Gastrocnemius medialis (tissue), 4 donors: Measurements from ENCODE around the gene ADIPOR1. TPM values are rescaled to one million over a fixed set of nuclear protein-coding genes. Genes with fewer than 3 reads are reported as not detected.

Source experiments
- ATAC-seq, 2 donors: fragments of 150-250 bp; one replicate each; pipeline ENCODE4 v1.9.1; 2016
- DNase-seq, 2 donors: peaks; one replicate each; pipeline ENCODE4 v3.0.0-alpha.2; 2019
- H3K27ac ChIP-seq, 4 donors: fragments of 200-600 bp; sonication (generic); 1 replicate in 1 of 4; 2 replicates in 3 of 4; pipeline ENCODE4 v1.5.1; 2016 to 2018; ENCODE audit warnings: mild to moderate bottlenecking in 2 of 4, moderate library complexity in 1 of 4
- H3K27me3 ChIP-seq, 3 donors: fragments of 200-600 bp; sonication (generic) in 2 of 3; 1 replicate in 1 of 3; 2 replicates in 2 of 3; pipeline versions ENCODE4 v1.5.1 to v1.6.0; 2016 to 2019; ENCODE audit warnings: mild to moderate bottlenecking in 1 of 3, moderate library complexity in 1 of 3
- H3K36me3 ChIP-seq, 2 donors: fragments of 200-600 bp; sonication (generic) in 1 of 2; one replicate each; pipeline ENCODE4 v1.5.1; 2017 to 2018
- H3K4me1 ChIP-seq, 2 donors: fragments of 200-600 bp; sonication (generic) in 1 of 2; one replicate each; pipeline ENCODE4 v1.5.1; 2016 to 2017; ENCODE audit warnings: mild to moderate bottlenecking in 2 of 2
- H3K4me3 ChIP-seq, 4 donors: fragments of 200-600 bp; sonication (generic) in 3 of 4; 1 replicate in 1 of 4; 2 replicates in 3 of 4; pipeline ENCODE4 v1.5.1; 2016 to 2019; ENCODE audit warnings: mild to moderate bottlenecking in 2 of 4
- H3K9me3 ChIP-seq, 3 donors: fragments of 200-600 bp; sonication (generic) in 2 of 3; 1 replicate in 1 of 3; 2 replicates in 2 of 3; pipeline ENCODE4 v1.5.1; 2016 to 2019
- CTCF ChIP-seq, 5 experiments: fragments of 450-650 bp in 3 of 5; fragments of 200-600 bp in 2 of 5; sonication (generic) in 2 of 5; IDR thresholded peaks in 4 of 5; conservative IDR thresholded peaks in 1 of 5; 1 replicate in 4 of 5; 2 replicates in 1 of 5; pipeline ENCODE4 v1.5.1; 2016 to 2019; ENCODE audit warnings: antibody characterized with exemption in 5 of 5, mild to moderate bottlenecking in 3 of 5, moderate library complexity in 3 of 5
- POLR2A ChIP-seq, 2 donors: fragments of 450-650 bp; IDR thresholded peaks; one replicate each; pipeline ENCODE4 v1.6.1; 2017; ENCODE audit warnings: antibody characterized with exemption in 2 of 2, mild to moderate bottlenecking in 2 of 2, moderate library complexity in 2 of 2
- in situ Hi-C, 4 donors: fragments of 200-750 bp; cut with MboI; loops; one replicate each; pipeline versions ENCODE4 v1.15.0 to v1.8.0; 2017; ENCODE audit warnings: low sequenced_read_pairs in 4 of 4
- intact Hi-C: fragments of 100-400 bp; cut with DNase I; formaldehyde crosslinking; loops from one replicate; pipeline ENCODE4 v1.15.1; 2023; ENCODE audit warnings: low total_unique reads
- total RNA-seq, 4 donors: library from RNA; depleted of rRNA; stranded (reverse); fragments of >200 nt; gene quantifications; one replicate each; pipeline versions ENCODE4 v1.1.0 to v1.2.3, GENCODE V29; 2016

ADIPOR1 gene
- total RNA-seq, 4 donors from 2014 or later = 103 to 133 (median 119) TPM

- in situ Hi-C loops (no loop called here), intact Hi-C loops (no loop called here)
- peak overlapping the region in 1 of 4 donors; percentile 100 for H3K27ac ChIP-seq
- H3K4me3 ChIP-seq = no peak overlapping the region
- no peak for DNase-seq
- TF ChIP-seq CTCF (IDR thresholded peaks at IDR 0.05 in 4 of 5, conservative IDR thresholded peaks at IDR 0.05 in 1 of 5) (no peak), POLR2A (IDR thresholded peaks at IDR 0.05) (no peak)
- H3K4me1 ChIP-seq = peaks cover 57% of the 10 kb centered on the region in 2 donors
- H3K36me3 ChIP-seq = peaks cover 0 to 14% of the 10 kb centered on the region in 2 donors
- ATAC-seq = no peak
- H3K9me3 ChIP-seq = no peaks in the 10 kb centered on the region
- no peaks in the 10 kb centered on the region for H3K27me3 ChIP-seq
Measured at GRCh38 chr1:202954057-202954745, 3.9 kb downstream of the ADIPOR1 start.

- Histone ChIP-seq H3K4me3 (no peak overlapping the region), H3K27ac (peak overlapping the region in 1 of 4 donors; percentile 100), H3K9me3 (no peaks in the 10 kb centered on the region), H3K4me1 (peaks cover 49 to 50% of the 10 kb centered on the region in 2 donors), H3K36me3 (peaks cover 0 to 22% of the 10 kb centered on the region in 2 donors), H3K27me3 (no peaks in the 10 kb centered on the region)
- TF ChIP-seq CTCF (IDR thresholded peaks at IDR 0.05 in 4 of 5, conservative IDR thresholded peaks at IDR 0.05 in 1 of 5) (no peak), POLR2A (IDR thresholded peaks at IDR 0.05) (no peak)
- ATAC-seq (no peak), DNase-seq (no peak)
- in situ Hi-C loops = no loop called here
- intact Hi-C loops = no loop called here
Measured at GRCh38 chr1:202953392-202953791, 4.7 kb downstream of the ADIPOR1 start.

GRCh38 chr1:202952818-202953217 lies 5.3 kb downstream of the ADIPOR1 start:
- intact Hi-C loops (no loop called here), in situ Hi-C loops (no loop called here)
- Histone ChIP-seq H3K27ac (peak overlapping the region in 2 of 4 donors; percentile 13 to 56), H3K36me3 (peaks cover 0 to 28% of the 10 kb centered on the region in 2 donors), H3K4me3 (no peak overlapping the region), H3K27me3 (no peaks in the 10 kb centered on the region), H3K9me3 (no peaks in the 10 kb centered on the region), H3K4me1 (peaks cover 48 to 50% of the 10 kb centered on the region in 2 donors)
- peak in 1 of 2 donors; percentile 51 for DNase-seq
- TF ChIP-seq POLR2A (IDR thresholded peaks at IDR 0.05) (no peak), CTCF (IDR thresholded peaks at IDR 0.05 in 4 of 5, conservative IDR thresholded peaks at IDR 0.05 in 1 of 5) (no peak)
- ATAC-seq = peak in 1 of 2 donors; percentile 14

GRCh38 chr1:202952099-202952498 lies 6.0 kb downstream of the ADIPOR1 start:
- Histone ChIP-seq H3K4me1 (peaks cover 45 to 46% of the 10 kb centered on the region in 2 donors), H3K4me3 (no peak overlapping the region), H3K27ac (peak overlapping the region in 2 of 4 donors; percentile 13 to 56), H3K27me3 (no peaks in the 10 kb centered on the region), H3K36me3 (peaks cover 0 to 35% of the 10 kb centered on the region in 2 donors), H3K9me3 (no peaks in the 10 kb centered on the region)
- in situ Hi-C loops (no loop called here), intact Hi-C loops (no loop called here)
- no peak for TF ChIP-seq POLR2A (IDR thresholded peaks at IDR 0.05)
- no peak for TF ChIP-seq CTCF (IDR thresholded peaks at IDR 0.05 in 4 of 5, conservative IDR thresholded peaks at IDR 0.05 in 1 of 5)
- DNase-seq = no peak
- ATAC-seq = no peak
